ENCODE data around the gene ERGIC3. TPM values are rescaled to one million over a fixed set of nuclear protein-coding genes. Genes with fewer than 3 reads are reported as not detected.

Gene ERGIC3
- total RNA-seq, 1 donor from 2014 or later: 113 TPM

DNA sequence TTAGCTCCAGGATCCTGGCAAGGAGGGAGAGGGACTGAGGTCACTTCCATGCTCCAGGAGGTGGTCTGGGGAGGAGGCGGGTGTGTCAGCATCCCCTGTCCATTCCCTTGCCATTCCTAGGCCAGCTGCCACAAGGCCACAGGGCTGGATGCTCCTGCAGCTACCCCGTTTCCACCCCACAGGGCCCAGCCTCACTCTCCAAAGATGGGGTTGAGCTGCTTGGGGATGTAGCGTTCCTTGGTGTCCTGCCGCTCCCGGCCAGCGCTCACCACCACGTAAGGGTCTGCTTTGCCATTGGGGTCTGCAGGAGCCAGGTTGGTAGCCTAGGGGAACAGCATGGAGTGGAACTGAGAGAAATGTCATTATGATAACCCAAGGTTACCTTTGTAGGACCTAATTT lies 23.0 kb downstream of the ERGIC3 start:
- DNase-seq (ENCODE audit: extremely low spot score in 2 of 2): no peak
- Histone ChIP-seq H3K9me3 (no peaks in the 10 kb centered on the region), H3K4me3 (no peak overlapping the region), H3K27ac (no peak overlapping the region), H3K27me3 (no peaks in the 10 kb centered on the region), H3K4me1 (no peaks in the 10 kb centered on the region), H3K36me3 (no peaks in the 10 kb centered on the region)
- intact Hi-C loops (cut with DNase I): no loop called here
- TF ChIP-seq CTCF (IDR thresholded peaks at IDR 0.05) (no peak), POLR2AphosphoS5 (IDR thresholded peaks at IDR 0.05; ENCODE audit: insufficient read depth in 1 of 2, low read depth in 1 of 2) (no peak), POLR2A (IDR thresholded peaks at IDR 0.05) (no peak)

- intact Hi-C loops (cut with DNase I): no loop called here
- TF ChIP-seq CTCF (IDR thresholded peaks at IDR 0.05) (no peak), POLR2AphosphoS5 (IDR thresholded peaks at IDR 0.05; ENCODE audit: insufficient read depth in 1 of 2, low read depth in 1 of 2) (no peak), POLR2A (IDR thresholded peaks at IDR 0.05) (no peak)
- no peak overlapping the region for H3K27ac ChIP-seq
- no peaks in the 10 kb centered on the region for H3K27me3 ChIP-seq
- no peaks in the 10 kb centered on the region for H3K9me3 ChIP-seq
- H3K4me1 ChIP-seq: no peaks in the 10 kb centered on the region
- H3K36me3 ChIP-seq: no peaks in the 10 kb centered on the region
- no peak for DNase-seq (ENCODE audit: extremely low spot score in 2 of 2)
- H3K4me3 ChIP-seq: no peak overlapping the region
These were observed 26.8 kb downstream of the ERGIC3 start for GRCh38 chr20:35568645-35569044.

DNA sequence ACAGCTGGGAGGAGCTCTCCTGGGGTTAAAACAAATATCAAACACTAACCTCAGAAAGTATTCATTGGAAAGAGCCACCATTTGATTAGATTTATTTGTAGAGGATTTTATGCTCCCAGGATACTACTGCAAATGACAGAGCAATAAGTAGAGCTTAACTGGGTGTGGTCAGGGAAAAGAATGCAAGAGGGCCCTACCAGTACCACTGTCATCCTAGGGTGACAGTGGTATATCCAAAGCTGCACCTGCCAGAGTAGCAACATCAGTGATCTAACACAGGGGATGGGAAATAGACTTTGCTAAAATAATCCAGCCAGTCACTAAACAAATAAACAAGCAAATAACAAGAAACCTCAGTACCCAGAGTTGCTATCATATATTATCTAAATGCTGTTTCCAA lies 29.7 kb downstream of the ERGIC3 start:
- intact Hi-C loops (cut with DNase I): no loop called here
- no peak for TF ChIP-seq CTCF (IDR thresholded peaks at IDR 0.05)
- no peak for TF ChIP-seq POLR2AphosphoS5 (IDR thresholded peaks at IDR 0.05; ENCODE audit: insufficient read depth in 1 of 2, low read depth in 1 of 2)
- TF ChIP-seq POLR2A (IDR thresholded peaks at IDR 0.05): no peak
- H3K27ac ChIP-seq: no peak overlapping the region

GRCh38 chr20:35572838-35573237 lies 31.0 kb downstream of the ERGIC3 start:
- DNase-seq (ENCODE audit: extremely low spot score in 2 of 2): no peak
- intact Hi-C loops (cut with DNase I): no loop called here
- no peak for TF ChIP-seq CTCF (IDR thresholded peaks at IDR 0.05)
- TF ChIP-seq POLR2A (IDR thresholded peaks at IDR 0.05): no peak
- no peak for TF ChIP-seq POLR2AphosphoS5 (IDR thresholded peaks at IDR 0.05; ENCODE audit: insufficient read depth in 1 of 2, low read depth in 1 of 2)
- Histone ChIP-seq H3K27ac (no peak overlapping the region), H3K4me1 (no peaks in the 10 kb centered on the region), H3K36me3 (no peaks in the 10 kb centered on the region), H3K4me3 (no peak overlapping the region), H3K27me3 (no peaks in the 10 kb centered on the region), H3K9me3 (no peaks in the 10 kb centered on the region)

More for the DNA sequence above, 29.7 kb downstream of the ERGIC3 start:
- H3K4me1 ChIP-seq: no peaks in the 10 kb centered on the region
- no peaks in the 10 kb centered on the region for H3K36me3 ChIP-seq
- H3K9me3 ChIP-seq: no peaks in the 10 kb centered on the region
- no peak for DNase-seq (ENCODE audit: extremely low spot score in 2 of 2)
- no peak overlapping the region for H3K4me3 ChIP-seq
- H3K27me3 ChIP-seq: no peaks in the 10 kb centered on the region

DNA sequence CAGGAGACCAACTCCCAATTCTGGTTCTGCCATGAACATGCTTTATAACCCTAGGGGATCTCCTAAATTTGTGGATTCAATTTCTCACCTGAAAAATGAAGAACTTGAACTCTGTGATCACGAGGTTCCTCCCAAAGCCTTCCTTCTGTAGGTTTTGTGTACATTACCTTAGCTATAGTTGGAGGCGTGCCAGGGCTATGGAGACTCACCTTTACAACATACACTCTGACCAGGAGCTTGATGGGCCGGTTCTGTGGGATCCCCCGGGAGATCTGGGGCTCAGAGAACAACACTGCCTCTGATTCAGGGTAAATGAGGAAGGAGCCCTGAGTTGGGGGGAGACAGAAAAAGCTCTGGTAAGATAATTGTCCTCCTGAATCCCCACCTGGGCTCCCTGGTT lies 34.1 kb downstream of the ERGIC3 start:
- no peak overlapping the region for H3K27ac ChIP-seq

More for the DNA sequence above, 34.1 kb downstream of the ERGIC3 start:
- TF ChIP-seq CTCF (IDR thresholded peaks at IDR 0.05): no peak
- TF ChIP-seq POLR2A (IDR thresholded peaks at IDR 0.05): no peak
- TF ChIP-seq POLR2AphosphoS5 (IDR thresholded peaks at IDR 0.05; ENCODE audit: insufficient read depth in 1 of 2, low read depth in 1 of 2): no peak
- intact Hi-C loops (cut with DNase I): no loop called here
- no peaks in the 10 kb centered on the region for H3K36me3 ChIP-seq
- DNase-seq (ENCODE audit: extremely low spot score in 2 of 2): no peak
- no peaks in the 10 kb centered on the region for H3K9me3 ChIP-seq
- no peak overlapping the region for H3K4me3 ChIP-seq
- H3K27me3 ChIP-seq: no peaks in the 10 kb centered on the region
- no peaks in the 10 kb centered on the region for H3K4me1 ChIP-seq

All from vagina (tissue), 2 donors.